ENCODE data around the gene SNX10.

The SNX10 gene

DNA sequence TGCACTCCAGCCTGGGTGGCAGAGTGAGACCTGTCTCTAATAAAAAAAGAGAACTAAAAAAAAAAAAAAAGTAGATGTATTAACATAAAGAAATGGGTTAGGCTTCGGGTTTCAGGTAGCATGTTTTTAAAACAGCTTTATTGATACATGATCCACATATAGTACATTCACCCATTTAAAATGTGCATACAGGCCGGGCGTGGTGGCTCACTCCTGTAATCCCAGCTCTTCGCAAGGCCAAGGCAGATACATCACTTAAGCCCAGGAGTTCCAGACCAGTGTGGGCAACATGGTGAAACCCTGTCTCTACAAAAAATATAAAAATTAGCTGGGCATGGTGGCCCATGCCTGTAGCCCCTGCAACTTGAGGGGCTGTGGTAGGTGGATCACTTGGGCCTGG, 39.5 kb downstream of the SNX10 start:
- H2BK15ac ChIP-seq (replicated peaks; ENCODE audit: low read depth), result no peak overlapping the region
- no peaks in the 10 kb centered on the region for H3K36me3 ChIP-seq (ENCODE audit: control insufficient read depth, insufficient read depth, low read length)
- no peak overlapping the region for H3K4me2 ChIP-seq (ENCODE audit: low read length)
- H3K56ac ChIP-seq (ENCODE audit: low read length), result no peak overlapping the region
- no peak for DNase-seq
- no peak overlapping the region for H3K18ac ChIP-seq (ENCODE audit: low read length)
- H3K23ac ChIP-seq (ENCODE audit: low read length), result no peak overlapping the region
- no peaks in the 10 kb centered on the region for H3K79me2 ChIP-seq (ENCODE audit: control insufficient read depth, insufficient read depth, low read length)
- no peaks in the 10 kb centered on the region for H3K79me1 ChIP-seq (ENCODE audit: low read length)
- no peak overlapping the region for H4K5ac ChIP-seq (ENCODE audit: low read length)
- no peak overlapping the region for H3K4me3 ChIP-seq (ENCODE audit: low read length)
- no peak overlapping the region for H2BK120ac ChIP-seq (ENCODE audit: low read depth, low read length)
- no peak overlapping the region for H3K27ac ChIP-seq (ENCODE audit: low read depth, low read length)
- no peak overlapping the region for H3K4ac ChIP-seq (ENCODE audit: low read depth, low read length)
- no peak overlapping the region for H3K9ac ChIP-seq (ENCODE audit: low read length)
- H3K27me3 ChIP-seq (ENCODE audit: insufficient read depth, low read length, poor library complexity), result no peaks in the 10 kb centered on the region
- no peak overlapping the region for H2BK5ac ChIP-seq (ENCODE audit: low read length)
- no peak overlapping the region for H2AK5ac ChIP-seq (ENCODE audit: low read length)
- no peaks in the 10 kb centered on the region for H3K4me1 ChIP-seq (ENCODE audit: control insufficient read depth, low read depth, low read length)
- WGBS (ENCODE audit: extremely low coverage, insufficient coverage, low lambda C conversion rate), result no CpG with 5 or more reads among the region's 4 CpGs
- H4K8ac ChIP-seq (ENCODE audit: low read depth, low read length), result no peak overlapping the region

DNA sequence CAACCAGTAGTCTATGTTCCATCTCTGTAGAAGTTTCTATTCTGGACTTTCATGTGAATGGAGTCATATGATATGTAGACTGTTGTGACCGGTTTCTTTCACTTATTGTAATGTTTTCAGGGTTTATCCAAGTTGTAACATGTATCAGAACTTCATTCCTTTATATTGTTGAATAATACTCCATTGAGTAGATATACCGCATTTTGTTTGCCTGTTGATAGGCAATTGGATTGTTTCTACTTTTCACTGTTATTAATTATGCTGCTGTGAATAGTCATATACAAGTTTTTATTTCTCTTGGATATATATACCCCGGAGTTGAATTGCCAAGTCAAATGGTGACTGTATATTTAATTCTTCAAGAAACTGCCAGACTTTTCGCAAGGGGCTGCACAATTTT, 40.1 kb downstream of the SNX10 start:
- no peak overlapping the region for H2BK5ac ChIP-seq (ENCODE audit: low read length)
- no peak overlapping the region for H4K8ac ChIP-seq (ENCODE audit: low read depth, low read length)
- no peak for DNase-seq
- H3K23ac ChIP-seq (ENCODE audit: low read length), result no peak overlapping the region
- no peaks in the 10 kb centered on the region for H3K79me1 ChIP-seq (ENCODE audit: low read length)
- H3K4me2 ChIP-seq (ENCODE audit: low read length), result no peak overlapping the region
- H2BK15ac ChIP-seq (replicated peaks; ENCODE audit: low read depth), result no peak overlapping the region
- H3K4me1 ChIP-seq (ENCODE audit: control insufficient read depth, low read depth, low read length), result no peaks in the 10 kb centered on the region
- H3K27ac ChIP-seq (ENCODE audit: low read depth, low read length), result no peak overlapping the region
- no peak overlapping the region for H3K4me3 ChIP-seq (ENCODE audit: low read length)
- H3K9ac ChIP-seq (ENCODE audit: low read length), result no peak overlapping the region
- H3K36me3 ChIP-seq (ENCODE audit: control insufficient read depth, insufficient read depth, low read length), result no peaks in the 10 kb centered on the region
- no CpG with 5 or more reads among the region's 4 CpGs for WGBS (ENCODE audit: extremely low coverage, insufficient coverage, low lambda C conversion rate)
- no peak overlapping the region for H3K56ac ChIP-seq (ENCODE audit: low read length)
- H2AK5ac ChIP-seq (ENCODE audit: low read length), result no peak overlapping the region
- H3K79me2 ChIP-seq (ENCODE audit: control insufficient read depth, insufficient read depth, low read length), result no peaks in the 10 kb centered on the region
- no peaks in the 10 kb centered on the region for H3K27me3 ChIP-seq (ENCODE audit: insufficient read depth, low read length, poor library complexity)
- H3K4ac ChIP-seq (ENCODE audit: low read depth, low read length), result no peak overlapping the region
- H2BK120ac ChIP-seq (ENCODE audit: low read depth, low read length), result no peak overlapping the region
- H4K5ac ChIP-seq (ENCODE audit: low read length), result no peak overlapping the region
- no peak overlapping the region for H3K18ac ChIP-seq (ENCODE audit: low read length)

DNA sequence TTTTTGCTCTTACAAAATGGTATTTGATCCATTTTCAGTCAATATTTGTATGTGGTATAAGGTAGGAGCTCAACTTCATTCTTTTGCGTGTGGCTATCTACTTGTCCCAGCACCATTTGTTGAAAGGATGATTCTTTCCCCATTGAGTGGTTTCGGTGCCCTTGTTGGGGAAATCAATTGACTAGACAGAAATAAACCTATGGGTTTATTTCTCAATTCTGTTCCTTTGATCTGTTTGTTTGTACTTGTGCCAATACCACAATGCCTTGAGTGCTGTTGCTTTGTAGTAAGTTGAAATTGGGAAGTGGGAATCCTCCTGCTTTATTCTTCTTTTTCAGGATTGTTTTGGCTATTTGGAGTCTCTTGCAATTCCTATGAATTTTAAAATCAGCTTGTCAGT, 41.0 kb downstream of the SNX10 start:
- H4K8ac ChIP-seq (ENCODE audit: low read depth, low read length), result no peak overlapping the region
- H2BK15ac ChIP-seq (replicated peaks; ENCODE audit: low read depth), result no peak overlapping the region
- no peak for DNase-seq
- WGBS (ENCODE audit: extremely low coverage, insufficient coverage, low lambda C conversion rate), result no CpG with 5 or more reads among the region's 2 CpGs
- H3K4ac ChIP-seq (ENCODE audit: low read depth, low read length), result no peak overlapping the region
- H3K36me3 ChIP-seq (ENCODE audit: control insufficient read depth, insufficient read depth, low read length), result no peaks in the 10 kb centered on the region
- no peak overlapping the region for H2BK5ac ChIP-seq (ENCODE audit: low read length)
- no peak overlapping the region for H3K4me3 ChIP-seq (ENCODE audit: low read length)
- H3K27ac ChIP-seq (ENCODE audit: low read depth, low read length), result no peak overlapping the region
- H3K18ac ChIP-seq (ENCODE audit: low read length), result no peak overlapping the region
- no peak overlapping the region for H3K56ac ChIP-seq (ENCODE audit: low read length)
- H3K23ac ChIP-seq (ENCODE audit: low read length), result no peak overlapping the region
- H3K4me2 ChIP-seq (ENCODE audit: low read length), result no peak overlapping the region
- H2AK5ac ChIP-seq (ENCODE audit: low read length), result no peak overlapping the region
- no peaks in the 10 kb centered on the region for H3K79me2 ChIP-seq (ENCODE audit: control insufficient read depth, insufficient read depth, low read length)
- no peaks in the 10 kb centered on the region for H3K79me1 ChIP-seq (ENCODE audit: low read length)
- H4K5ac ChIP-seq (ENCODE audit: low read length), result no peak overlapping the region
- H3K9ac ChIP-seq (ENCODE audit: low read length), result no peak overlapping the region
- no peaks in the 10 kb centered on the region for H3K27me3 ChIP-seq (ENCODE audit: insufficient read depth, low read length, poor library complexity)
- no peak overlapping the region for H2BK120ac ChIP-seq (ENCODE audit: low read depth, low read length)
- H3K4me1 ChIP-seq (ENCODE audit: control insufficient read depth, low read depth, low read length), result no peaks in the 10 kb centered on the region

DNA sequence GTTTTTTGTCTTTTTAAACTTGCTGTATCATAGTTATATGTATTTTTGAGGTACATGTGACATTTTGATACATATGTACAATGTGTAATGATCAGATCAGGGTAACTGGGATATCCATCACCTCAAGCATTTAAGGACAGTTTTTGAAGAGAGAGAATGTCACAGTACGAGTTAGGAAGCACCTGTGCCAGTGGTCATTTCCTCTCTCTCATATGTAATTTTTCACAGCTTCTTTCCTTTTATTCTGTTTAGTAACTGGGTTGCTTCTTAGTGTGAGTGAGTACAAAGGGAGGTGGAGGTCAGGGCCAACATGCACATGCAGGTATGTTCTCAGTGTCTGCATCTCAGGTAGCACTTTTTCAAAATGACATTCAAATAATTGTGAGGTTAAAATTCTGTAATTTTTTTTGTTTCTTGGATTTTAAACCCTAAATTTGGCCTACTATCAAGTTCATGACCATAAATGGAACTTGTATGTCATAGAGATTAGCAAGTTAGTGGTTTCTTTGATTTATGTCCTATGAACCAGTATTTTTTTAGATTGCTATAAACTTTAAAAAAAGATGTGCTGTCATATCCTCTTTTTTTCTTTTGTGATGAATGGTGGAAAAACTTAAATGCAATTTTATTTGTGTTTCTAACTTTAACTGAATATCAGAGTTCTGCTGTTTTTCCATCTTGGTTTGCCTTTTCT, 42.7 kb downstream of the SNX10 start:
- Histone ChIP-seq H4K8ac (ENCODE audit: low read depth, low read length) (no peak overlapping the region), H2BK120ac (ENCODE audit: low read depth, low read length) (no peak overlapping the region), H3K9ac (ENCODE audit: low read length) (no peak overlapping the region), H3K27me3 (ENCODE audit: insufficient read depth, low read length, poor library complexity) (no peaks in the 10 kb centered on the region), H3K18ac (ENCODE audit: low read length) (no peak overlapping the region), H2BK15ac (replicated peaks; ENCODE audit: low read depth) (no peak overlapping the region), H2AK5ac (ENCODE audit: low read length) (no peak overlapping the region), H3K4me3 (ENCODE audit: low read length) (no peak overlapping the region), H3K79me1 (ENCODE audit: low read length) (no peaks in the 10 kb centered on the region), H3K36me3 (ENCODE audit: control insufficient read depth, insufficient read depth, low read length) (no peaks in the 10 kb centered on the region), H3K4me1 (ENCODE audit: control insufficient read depth, low read depth, low read length) (no peaks in the 10 kb centered on the region), H3K79me2 (ENCODE audit: control insufficient read depth, insufficient read depth, low read length) (no peaks in the 10 kb centered on the region), H2BK5ac (ENCODE audit: low read length) (no peak overlapping the region), H3K4ac (ENCODE audit: low read depth, low read length) (no peak overlapping the region), H3K23ac (ENCODE audit: low read length) (no peak overlapping the region), H3K56ac (ENCODE audit: low read length) (no peak overlapping the region), H3K4me2 (ENCODE audit: low read length) (no peak overlapping the region), H3K27ac (ENCODE audit: low read depth, low read length) (no peak overlapping the region), H4K5ac (ENCODE audit: low read length) (no peak overlapping the region)
- WGBS (ENCODE audit: extremely low coverage, insufficient coverage, low lambda C conversion rate), result no CpG with 5 or more reads among the region's 1 CpG
- DNase-seq, result no peak

DNA sequence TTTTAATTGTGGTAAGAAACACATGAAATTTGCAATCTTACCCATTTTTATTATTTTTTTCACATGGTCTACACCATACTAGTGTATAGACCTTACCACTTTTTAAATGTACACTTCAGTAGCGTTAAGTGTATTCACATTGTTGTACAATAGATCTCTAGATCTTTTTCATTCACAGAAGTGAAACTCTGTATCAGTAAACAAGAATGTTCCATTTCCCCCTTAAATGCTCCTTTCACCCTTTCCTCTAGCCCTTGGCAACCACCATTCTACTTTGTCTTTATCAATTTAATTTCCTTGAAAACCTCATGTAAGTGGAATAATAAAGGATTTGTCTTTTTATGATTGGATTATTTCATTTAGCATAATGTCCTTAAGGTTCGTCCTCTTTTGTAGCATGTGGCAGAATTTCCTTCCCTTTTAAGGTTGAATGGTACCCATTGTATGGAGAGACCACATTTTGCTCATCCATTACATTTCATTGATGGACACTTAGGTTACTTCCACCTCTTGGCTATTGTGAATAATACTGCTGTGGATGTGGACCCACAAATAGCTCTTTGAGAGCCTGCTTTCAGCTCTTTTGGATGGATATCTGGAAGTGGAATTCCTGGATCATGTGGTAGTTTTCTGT, 45.7 kb downstream of the SNX10 start:
- Histone ChIP-seq H3K79me2 (ENCODE audit: control insufficient read depth, insufficient read depth, low read length) (no peaks in the 10 kb centered on the region), H3K18ac (ENCODE audit: low read length) (no peak overlapping the region), H3K4ac (ENCODE audit: low read depth, low read length) (no peak overlapping the region), H3K4me3 (ENCODE audit: low read length) (no peak overlapping the region), H3K36me3 (ENCODE audit: control insufficient read depth, insufficient read depth, low read length) (no peaks in the 10 kb centered on the region), H3K79me1 (ENCODE audit: low read length) (no peaks in the 10 kb centered on the region), H2BK120ac (ENCODE audit: low read depth, low read length) (no peak overlapping the region), H3K27me3 (ENCODE audit: insufficient read depth, low read length, poor library complexity) (no peaks in the 10 kb centered on the region), H3K4me2 (ENCODE audit: low read length) (no peak overlapping the region), H3K27ac (ENCODE audit: low read depth, low read length) (no peak overlapping the region), H3K9ac (ENCODE audit: low read length) (no peak overlapping the region), H2BK15ac (replicated peaks; ENCODE audit: low read depth) (no peak overlapping the region), H3K23ac (ENCODE audit: low read length) (no peak overlapping the region), H3K4me1 (ENCODE audit: control insufficient read depth, low read depth, low read length) (no peaks in the 10 kb centered on the region), H3K56ac (ENCODE audit: low read length) (no peak overlapping the region), H2AK5ac (ENCODE audit: low read length) (no peak overlapping the region), H4K8ac (ENCODE audit: low read depth, low read length) (no peak overlapping the region), H2BK5ac (ENCODE audit: low read length) (no peak overlapping the region), H4K5ac (ENCODE audit: low read length) (no peak overlapping the region)
- DNase-seq, result no peak
- no CpG with 5 or more reads among the region's 2 CpGs for WGBS (ENCODE audit: extremely low coverage, insufficient coverage, low lambda C conversion rate)
